HG03571 (cell line): ENCODE data around the gene RALB.
"Not testable (repeated sequence)": the region's sequence is repeated elsewhere in the genome, so short reads cannot be mapped to it uniquely, and the experiment has no call there.

Experiments
- ATAC-seq: cut with Tn5 transposase; IDR thresholded peaks from one replicate; pipeline ENCODE4 v1.9.1; 2021; ENCODE audit not compliant: unreplicated experiment

RALB gene

GRCh38 chr2:120313695-120314615 is 61.3 kb downstream of the RALB start:
- no peak for ATAC-seq

- ATAC-seq = no peak
These were observed 62.2 kb downstream of the RALB start for GRCh38 chr2:120314690-120315366.

GRCh38 chr2:120315367-120316033 is 62.8 kb downstream of the RALB start:
- ATAC-seq = no peak

GRCh38 chr2:120316071-120316470 is 63.4 kb downstream of the RALB start:
- no peak for ATAC-seq

GRCh38 chr2:120316528-120317179 is 64.0 kb downstream of the RALB start:
- no peak for ATAC-seq

- ATAC-seq = no peak
These were observed 64.5 kb downstream of the RALB start for GRCh38 chr2:120317180-120317533.

GRCh38 chr2:120317916-120318315 is 65.3 kb downstream of the RALB start:
- no peak for ATAC-seq

- ATAC-seq = no peak
These were observed 66.0 kb downstream of the RALB start for GRCh38 chr2:120318626-120319025.

- no peak for ATAC-seq
These were observed 66.5 kb downstream of the RALB start for GRCh38 chr2:120319123-120319522.

- no peak for ATAC-seq
These were observed 67.2 kb downstream of the RALB start for GRCh38 chr2:120319686-120320317.

GRCh38 chr2:120320318-120320851 is 67.7 kb downstream of the RALB start:
- ATAC-seq = no peak

GRCh38 chr2:120320887-120321556 is 68.4 kb downstream of the RALB start:
- not testable (repeated sequence) for ATAC-seq

GRCh38 chr2:120321721-120322284 is 69.2 kb downstream of the RALB start:
- no peak for ATAC-seq

GRCh38 chr2:120322329-120322728 is 69.7 kb downstream of the RALB start:
- no peak for ATAC-seq

- ATAC-seq = no peak
These were observed 70.6 kb downstream of the RALB start for GRCh38 chr2:120323214-120323613.

GRCh38 chr2:120323807-120324399 is 71.3 kb downstream of the RALB start:
- no peak for ATAC-seq

GRCh38 chr2:120324933-120325332 is 72.3 kb downstream of the RALB start:
- no peak for ATAC-seq

- no peak for ATAC-seq
These were observed 73.4 kb downstream of the RALB start for GRCh38 chr2:120326066-120326465.
